ENCODE data around the gene MERTK.

DNA sequence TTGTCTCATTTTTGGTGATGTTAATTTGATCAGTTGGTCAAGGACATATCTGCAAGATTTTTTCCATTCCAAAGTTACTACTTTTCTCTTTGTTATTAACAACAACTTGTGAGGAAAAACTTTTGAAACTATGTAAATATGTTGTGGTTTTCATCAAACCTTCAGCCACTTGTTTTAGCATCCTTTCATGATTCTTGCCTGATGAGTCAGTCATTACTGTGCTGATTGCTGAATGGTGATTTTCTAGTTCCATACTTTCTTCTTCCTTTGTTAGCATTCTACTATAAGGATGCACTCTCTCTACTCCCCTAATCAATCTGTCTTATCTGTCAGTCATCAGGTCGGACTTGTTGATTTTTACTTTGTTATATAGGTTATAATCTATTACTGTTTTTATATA, 167.6 kb downstream of the MERTK start:
- TF ChIP-seq, protein P1, sequence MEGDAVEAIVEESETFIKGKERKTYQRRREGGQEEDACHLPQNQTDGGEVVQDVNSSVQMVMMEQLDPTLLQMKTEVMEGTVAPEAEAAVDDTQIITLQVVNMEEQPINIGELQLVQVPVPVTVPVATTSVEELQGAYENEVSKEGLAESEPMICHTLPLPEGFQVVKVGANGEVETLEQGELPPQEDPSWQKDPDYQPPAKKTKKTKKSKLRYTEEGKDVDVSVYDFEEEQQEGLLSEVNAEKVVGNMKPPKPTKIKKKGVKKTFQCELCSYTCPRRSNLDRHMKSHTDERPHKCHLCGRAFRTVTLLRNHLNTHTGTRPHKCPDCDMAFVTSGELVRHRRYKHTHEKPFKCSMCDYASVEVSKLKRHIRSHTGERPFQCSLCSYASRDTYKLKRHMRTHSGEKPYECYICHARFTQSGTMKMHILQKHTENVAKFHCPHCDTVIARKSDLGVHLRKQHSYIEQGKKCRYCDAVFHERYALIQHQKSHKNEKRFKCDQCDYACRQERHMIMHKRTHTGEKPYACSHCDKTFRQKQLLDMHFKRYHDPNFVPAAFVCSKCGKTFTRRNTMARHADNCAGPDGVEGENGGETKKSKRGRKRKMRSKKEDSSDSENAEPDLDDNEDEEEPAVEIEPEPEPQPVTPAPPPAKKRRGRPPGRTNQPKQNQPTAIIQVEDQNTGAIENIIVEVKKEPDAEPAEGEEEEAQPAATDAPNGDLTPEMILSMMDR (conservative IDR thresholded peaks at IDR 0.05; ENCODE audit: low read length): no peak
- TF ChIP-seq EZH2phosphoT487 (IDR thresholded peaks at IDR 0.05; ENCODE audit: borderline replicate concordance): no peak

All from Loucy (cell line).